GM18505 (cell line): ENCODE measurements around the gene SLC6A3.

Source experiments
- ATAC-seq: cut with Tn5 transposase; IDR thresholded peaks from one replicate; pipeline ENCODE4 v1.9.1; 2021; ENCODE audit not compliant: unreplicated experiment
- POLR2A ChIP-seq: IDR thresholded peaks from 4 replicates; pipeline ENCODE4 v1.6.1; 2011; ENCODE audit warnings: borderline replicate concordance; ENCODE audit not compliant: insufficient read depth, insufficient read length; ENCODE audit errors: extremely low read depth

SLC6A3 gene

DNA sequence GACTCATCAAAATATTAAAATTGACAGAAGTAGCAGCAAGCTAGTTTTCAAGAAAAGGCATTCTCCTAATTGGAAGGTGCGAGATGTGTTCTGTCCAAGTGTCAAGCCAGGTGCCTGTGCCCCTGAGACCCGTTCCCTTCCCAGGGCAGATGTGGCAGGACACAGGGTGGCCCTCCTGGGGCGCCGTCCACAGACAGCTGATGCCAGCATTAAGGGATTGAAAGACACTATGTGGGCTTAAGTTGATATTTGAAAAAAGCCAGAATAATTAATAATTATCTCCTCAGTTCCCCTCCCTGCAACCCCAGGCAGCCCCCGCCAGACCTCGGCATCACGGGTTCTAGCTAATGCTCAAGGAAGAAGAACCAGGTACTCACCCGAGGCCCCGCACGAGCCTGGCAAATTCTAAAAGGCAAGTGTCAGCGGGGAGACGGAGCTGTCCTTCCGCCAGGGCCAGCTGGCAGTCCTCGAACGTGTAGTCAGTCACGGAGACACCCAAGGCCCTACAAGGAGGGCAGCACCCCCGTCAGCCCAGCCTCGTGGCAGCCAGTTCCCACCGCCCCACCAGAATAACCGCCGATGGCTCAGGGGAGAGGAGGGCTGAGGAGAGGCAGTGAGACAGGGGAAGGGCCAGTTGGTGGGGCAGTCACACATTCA is 29.1 kb upstream of the SLC6A3 start:
- ATAC-seq = no peak
- no peak for TF ChIP-seq POLR2A

DNA sequence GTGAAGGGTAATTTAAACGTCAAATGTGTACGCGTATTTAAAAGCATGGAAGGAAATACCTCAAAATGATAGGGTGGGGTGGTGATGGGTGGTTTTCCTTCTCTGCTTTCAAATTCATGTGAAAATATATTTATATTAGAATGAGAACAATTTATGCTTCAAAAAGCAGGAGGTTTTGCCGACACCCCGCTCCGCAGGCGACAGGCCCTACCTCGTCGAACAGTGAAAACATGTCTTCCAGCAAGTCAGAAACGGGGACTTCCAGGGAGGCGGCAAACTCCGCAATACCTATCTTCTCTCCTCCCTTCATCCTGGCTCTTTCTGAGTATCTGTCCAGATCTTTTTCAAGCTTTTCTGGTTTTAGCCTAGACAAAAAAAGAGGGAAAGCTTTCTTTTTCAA is 28.5 kb upstream of the SLC6A3 start:
- ATAC-seq = no peak
- TF ChIP-seq POLR2A = no peak

DNA sequence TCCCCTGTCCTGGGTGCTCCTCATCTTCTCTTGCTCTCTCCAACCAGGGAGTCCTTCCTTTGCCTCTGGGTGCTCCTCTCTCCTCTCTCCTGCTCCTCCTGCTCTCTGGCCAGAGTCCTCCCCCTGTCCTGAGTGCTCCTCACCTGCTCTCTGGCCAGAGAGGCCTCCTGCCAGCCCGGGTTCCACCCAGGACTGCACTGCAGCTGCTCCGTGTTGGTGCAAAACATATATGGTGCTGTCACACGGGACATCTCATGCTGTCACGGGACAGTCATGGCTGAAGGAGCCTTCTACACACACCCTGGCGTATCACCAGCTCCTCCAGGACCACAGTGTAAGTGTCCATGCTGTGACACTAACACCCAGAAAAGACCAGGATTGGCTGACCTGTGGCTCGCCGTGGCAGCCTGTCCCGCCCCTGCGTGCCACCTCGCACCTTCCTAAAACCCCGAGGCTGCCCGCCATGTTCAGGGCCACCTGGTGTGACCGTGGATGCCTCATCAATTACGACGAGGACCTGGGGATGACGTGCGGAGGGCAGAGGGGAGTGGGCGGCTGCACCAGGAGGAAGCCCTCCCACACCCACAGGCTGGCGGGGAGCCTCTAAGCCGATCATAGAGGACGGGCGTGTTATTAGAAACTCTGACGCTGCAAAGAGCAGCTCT is 27.9 kb upstream of the SLC6A3 start:
- ATAC-seq = no peak
- no peak for TF ChIP-seq POLR2A

GRCh38 chr5:1471997-1472963 is 27.0 kb upstream of the SLC6A3 start:
- ATAC-seq = no peak
- no peak for TF ChIP-seq POLR2A

- ATAC-seq = no peak
- TF ChIP-seq POLR2A = no peak
Measured at GRCh38 chr5:1471240-1471853, 26.1 kb upstream of the SLC6A3 start.

- TF ChIP-seq POLR2A = peak; percentile 17
- ATAC-seq = no peak
Measured at GRCh38 chr5:1470762-1471211, 25.5 kb upstream of the SLC6A3 start.

- no peak for ATAC-seq
- no peak for TF ChIP-seq POLR2A
Measured at GRCh38 chr5:1468629-1469527, 23.6 kb upstream of the SLC6A3 start.

DNA sequence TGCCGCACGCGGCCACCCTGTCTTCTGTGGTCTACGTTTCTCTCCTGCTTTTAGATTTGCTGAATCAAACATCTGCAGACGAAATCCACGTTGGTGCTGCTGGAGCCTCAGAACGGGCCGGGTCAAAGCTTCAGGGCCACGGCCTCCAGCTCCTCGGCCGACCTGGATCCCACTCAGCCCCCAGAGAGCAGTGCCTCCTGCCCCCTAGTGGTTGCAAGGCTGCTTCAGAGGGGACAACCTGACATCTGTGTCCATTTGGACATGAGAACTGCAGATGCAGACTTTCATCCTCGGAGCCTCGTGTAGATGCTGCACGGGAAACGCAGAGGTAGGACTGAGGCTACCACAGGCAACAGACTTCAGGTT is 23.0 kb upstream of the SLC6A3 start:
- no peak for ATAC-seq
- no peak for TF ChIP-seq POLR2A

DNA sequence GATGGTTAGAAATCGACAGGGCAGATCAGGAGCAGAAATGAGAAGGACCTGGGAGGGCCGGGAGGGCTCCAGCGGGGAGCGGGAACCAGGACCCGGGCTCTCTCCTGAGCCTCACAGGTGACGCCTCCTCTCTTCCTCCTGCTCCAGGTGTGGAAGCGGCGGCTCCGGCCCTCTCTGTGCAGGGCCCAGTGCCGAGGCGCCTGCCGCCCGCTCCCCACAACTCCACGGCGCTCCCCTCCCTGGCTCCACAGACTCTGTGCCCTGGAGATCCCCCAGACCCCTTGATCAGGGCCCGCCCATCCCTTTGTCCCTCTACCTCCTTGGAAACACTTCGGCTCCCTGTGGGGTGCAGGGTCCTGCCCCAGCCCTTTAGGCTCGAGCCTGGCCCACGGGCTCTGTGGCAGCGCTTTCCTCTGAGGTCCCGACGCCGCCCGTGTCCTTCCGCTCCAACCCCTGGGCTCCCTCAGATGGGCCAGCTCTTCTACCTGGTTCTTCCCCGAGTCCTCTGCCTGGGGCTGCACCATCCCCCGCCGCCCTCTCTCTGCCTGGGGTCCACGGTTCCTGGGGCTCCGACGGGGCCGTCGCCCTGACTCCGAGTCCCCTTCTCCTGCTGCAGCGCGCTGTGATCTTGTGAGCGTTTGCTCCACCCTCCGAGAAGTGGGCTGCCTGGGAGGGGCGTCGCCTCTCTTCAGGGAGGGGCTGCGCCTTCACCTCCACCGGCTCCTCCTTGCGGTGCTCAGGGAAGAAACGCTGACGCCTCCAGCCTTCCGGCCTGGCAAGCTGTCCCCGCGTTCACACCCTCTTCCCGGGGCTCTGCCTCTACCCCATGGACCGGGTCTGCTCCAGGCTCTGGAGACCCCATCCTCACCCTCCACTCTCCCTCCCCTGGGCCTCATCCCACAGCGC is 22.4 kb upstream of the SLC6A3 start:
- no peak for ATAC-seq
- no peak for TF ChIP-seq POLR2A

GRCh38 chr5:1466631-1467265 is 21.5 kb upstream of the SLC6A3 start:
- no peak for TF ChIP-seq POLR2A
- no peak for ATAC-seq

DNA sequence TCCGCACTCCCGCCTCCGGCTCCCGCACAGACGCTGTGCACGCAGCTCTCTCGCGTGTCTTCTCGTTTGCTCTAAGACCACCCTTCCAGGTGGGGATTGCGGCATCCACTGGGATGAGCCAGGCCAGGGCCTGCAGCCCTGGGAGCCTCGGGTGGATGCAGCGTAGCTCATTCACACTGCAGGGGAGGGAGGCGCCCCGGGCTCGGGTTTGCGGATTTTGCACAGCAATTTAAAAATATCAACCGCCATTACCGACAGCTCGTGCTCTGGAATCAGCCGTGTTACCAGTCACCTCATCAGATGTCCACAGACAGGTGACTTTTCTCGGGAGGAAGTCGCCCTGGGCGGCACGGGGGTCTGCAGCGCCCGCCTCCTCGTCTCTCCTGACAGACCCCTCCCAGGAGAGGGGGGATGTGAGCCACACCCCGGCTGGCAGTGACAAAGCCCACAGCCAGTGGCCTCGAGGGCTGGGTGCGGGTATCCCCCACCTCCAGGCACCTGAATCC is 20.8 kb upstream of the SLC6A3 start:
- no peak for TF ChIP-seq POLR2A
- ATAC-seq = no peak
